Hepatocyte (in vitro differentiated cells): ENCODE results near the gene ERC2. TPM values are rescaled to one million over a fixed set of nuclear protein-coding genes. Genes with fewer than 3 reads are reported as not detected.

Experiments used
- DNase-seq: peaks from one replicate; pipeline ENCODE4 v3.0.0-alpha.2; 2016; ENCODE audit warnings: low spot score
- H2AFZ ChIP-seq: fragments of 200-600 bp; sonication (generic); 2 replicates; pipeline ENCODE4 v1.6.0; 2016; ENCODE audit warnings: antibody characterized with exemption, mild to moderate bottlenecking
- H3K27ac ChIP-seq: fragments of 200-600 bp; sonication (generic); 2 replicates; pipeline ENCODE4 v1.5.1; 2016; ENCODE audit warnings: mild to moderate bottlenecking
- H3K27me3 ChIP-seq: fragments of 200-600 bp; sonication (generic); 2 replicates; pipeline ENCODE4 v1.6.1; 2016
- H3K36me3 ChIP-seq: fragments of 200-600 bp; sonication (generic); replicated peaks from 2 replicates; pipeline ENCODE4 v1.5.1; 2016; ENCODE audit warnings: low read depth; ENCODE audit not compliant: insufficient read depth
- H3K4me1 ChIP-seq: fragments of 200-600 bp; sonication (generic); 2 replicates; pipeline ENCODE4 v1.5.1; 2016; ENCODE audit warnings: mild to moderate bottlenecking, moderate library complexity; ENCODE audit not compliant: insufficient read depth
- H3K4me2 ChIP-seq: fragments of 200-600 bp; sonication (generic); 2 replicates; pipeline ENCODE4 v1.6.0; 2016
- H3K4me3 ChIP-seq: fragments of 200-600 bp; sonication (generic); 2 replicates; pipeline ENCODE4 v1.5.1; 2016; ENCODE audit warnings: mild to moderate bottlenecking
- H3K79me2 ChIP-seq: fragments of 200-600 bp; sonication (generic); 2 replicates; pipeline ENCODE4 v1.6.0; 2017; ENCODE audit warnings: mild to moderate bottlenecking
- H3K9me2 ChIP-seq: fragments of 200-600 bp; sonication (generic); replicated peaks from 2 replicates; pipeline ENCODE4 v1.6.0; 2017; ENCODE audit warnings: mild to moderate bottlenecking; ENCODE audit not compliant: insufficient read depth
- H3K9me3 ChIP-seq: fragments of 200-600 bp; sonication (generic); 2 replicates; pipeline ENCODE4 v1.5.1; 2016; ENCODE audit warnings: low read depth, mild to moderate bottlenecking
- H4K20me1 ChIP-seq: fragments of 200-600 bp; sonication (generic); 2 replicates; pipeline ENCODE4 v1.6.0; 2016; ENCODE audit warnings: mild to moderate bottlenecking; ENCODE audit not compliant: insufficient read depth, poor library complexity, severe bottlenecking
- EZH2 ChIP-seq: fragments of 200-600 bp; sonication (generic); IDR thresholded peaks from 2 replicates; pipeline ENCODE4 v1.6.1; 2016; ENCODE audit warnings: antibody characterized with exemption, mild to moderate bottlenecking, borderline replicate concordance
- EZH2phosphoT487 ChIP-seq: fragments of 200-600 bp; sonication (generic); IDR thresholded peaks from one replicate; pipeline ENCODE4 v1.6.1; 2018; ENCODE audit warnings: antibody characterized with exemption, mild to moderate bottlenecking, low read depth, moderate library complexity; ENCODE audit not compliant: unreplicated experiment, severe bottlenecking
- WGBS: methylation state at CpG from one replicate; pipeline ENCODE4 v1.1.6; 2016; ENCODE audit warnings: low lambda C conversion rate; ENCODE audit errors: missing lambda C conversion rate; 5-methylcytosine and 5-hydroxymethylcytosine counted together
- polyA plus RNA-seq: library from polyadenylated mRNA; unstranded; fragments of >200 nt; fragmentation: Nextera tagmentation; extraction: Ambion mirVana; gene quantifications from 2 replicates; pipeline ENCODE4 v1.2.1, GENCODE V29; 2016
- total RNA-seq: library from RNA; depleted of rRNA; stranded (reverse); fragments of >200 nt; gene quantifications from 2 replicates; pipeline ENCODE4 v1.2.3, GENCODE V29; 2014
- TF ChIP-seq, protein P1 (sequence below): fragments of 200-600 bp; sonication (generic); IDR thresholded peaks from 2 replicates; pipeline ENCODE4 v1.5.1; 2016; ENCODE audit warnings: antibody characterized with exemption, mild to moderate bottlenecking; ENCODE audit not compliant: poor library complexity

Gene ERC2
- total and polyA plus RNA-seq, 2 experiments from 2014 or later, result 1.2 to 5.3 TPM

DNA sequence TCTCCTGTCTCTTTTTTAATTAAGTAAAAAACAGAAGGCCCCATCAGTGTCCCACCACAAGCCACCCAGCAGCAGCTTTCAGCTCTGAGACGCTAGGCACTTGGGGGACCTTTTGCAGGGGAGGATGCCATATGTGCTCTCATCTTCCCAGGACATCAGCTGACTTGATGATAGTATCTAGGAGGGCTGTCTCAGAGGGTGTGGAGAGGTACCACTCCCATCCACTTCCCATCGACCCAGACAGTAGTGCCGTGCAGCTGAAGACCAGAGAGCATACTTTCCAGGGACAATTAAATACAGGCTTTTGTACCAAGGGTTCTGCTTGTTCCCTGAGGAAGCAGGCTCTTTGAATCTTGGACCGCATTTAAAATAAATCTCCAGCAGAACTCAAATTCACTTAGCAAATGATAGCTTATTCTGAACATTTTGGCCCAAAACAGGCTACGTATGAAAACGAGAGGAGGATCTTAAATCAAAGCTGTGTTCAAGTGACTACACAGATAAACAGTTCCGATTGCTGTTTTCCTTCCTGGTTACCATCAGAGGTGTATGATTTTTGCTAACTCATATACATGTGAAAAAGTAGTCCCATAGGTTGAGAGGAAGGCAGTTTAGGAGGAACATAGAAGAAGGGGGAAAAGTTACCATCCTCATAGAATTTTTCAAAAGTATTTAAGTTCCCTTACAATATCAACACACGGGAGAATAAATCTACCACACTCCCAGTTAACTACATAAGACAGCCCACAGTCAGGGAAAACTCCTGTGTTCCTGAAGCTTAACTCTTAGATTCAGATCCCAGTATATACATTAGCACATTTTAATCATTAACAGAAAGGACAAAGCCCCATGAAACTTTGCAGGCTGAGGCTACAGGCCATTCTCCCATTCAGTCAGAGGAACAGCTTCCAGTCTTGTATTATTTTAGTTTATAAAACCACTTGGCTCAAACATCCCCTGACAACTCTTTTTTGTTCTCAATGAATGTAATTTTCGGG is 990.7 kb downstream of the ERC2 start:
- TF ChIP-seq EZH2 (no peak), EZH2phosphoT487 (no peak)
- TF ChIP-seq, protein P1, sequence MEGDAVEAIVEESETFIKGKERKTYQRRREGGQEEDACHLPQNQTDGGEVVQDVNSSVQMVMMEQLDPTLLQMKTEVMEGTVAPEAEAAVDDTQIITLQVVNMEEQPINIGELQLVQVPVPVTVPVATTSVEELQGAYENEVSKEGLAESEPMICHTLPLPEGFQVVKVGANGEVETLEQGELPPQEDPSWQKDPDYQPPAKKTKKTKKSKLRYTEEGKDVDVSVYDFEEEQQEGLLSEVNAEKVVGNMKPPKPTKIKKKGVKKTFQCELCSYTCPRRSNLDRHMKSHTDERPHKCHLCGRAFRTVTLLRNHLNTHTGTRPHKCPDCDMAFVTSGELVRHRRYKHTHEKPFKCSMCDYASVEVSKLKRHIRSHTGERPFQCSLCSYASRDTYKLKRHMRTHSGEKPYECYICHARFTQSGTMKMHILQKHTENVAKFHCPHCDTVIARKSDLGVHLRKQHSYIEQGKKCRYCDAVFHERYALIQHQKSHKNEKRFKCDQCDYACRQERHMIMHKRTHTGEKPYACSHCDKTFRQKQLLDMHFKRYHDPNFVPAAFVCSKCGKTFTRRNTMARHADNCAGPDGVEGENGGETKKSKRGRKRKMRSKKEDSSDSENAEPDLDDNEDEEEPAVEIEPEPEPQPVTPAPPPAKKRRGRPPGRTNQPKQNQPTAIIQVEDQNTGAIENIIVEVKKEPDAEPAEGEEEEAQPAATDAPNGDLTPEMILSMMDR, result no peak
- no peaks in the 10 kb centered on the region for H3K27me3 ChIP-seq
- H3K9me3 ChIP-seq, result no peaks in the 10 kb centered on the region
- H2AFZ ChIP-seq, result no peak overlapping the region
- no peak for DNase-seq
- H3K4me3 ChIP-seq, result peak overlapping the region; percentile 14
- no peaks in the 10 kb centered on the region for H3K4me1 ChIP-seq
- no peaks in the 10 kb centered on the region for H3K36me3 ChIP-seq
- H4K20me1 ChIP-seq, result peaks cover 3% of the 10 kb centered on the region
- no peaks in the 10 kb centered on the region for H3K9me2 ChIP-seq
- H3K4me2 ChIP-seq, result peak overlapping the region; percentile 85
- 56% methylated on average over 9 of the region's 9 CpGs for WGBS
- H3K79me2 ChIP-seq, result peaks cover 90% of the 10 kb centered on the region
- peak overlapping the region; percentile 98 for H3K27ac ChIP-seq

GRCh38 chr3:55476515-55476914 is 991.8 kb downstream of the ERC2 start:
- Histone ChIP-seq H3K9me3 (no peaks in the 10 kb centered on the region), H3K4me1 (no peaks in the 10 kb centered on the region), H3K4me3 (no peak overlapping the region), H3K79me2 (peaks cover 90% of the 10 kb centered on the region), H3K9me2 (no peaks in the 10 kb centered on the region), H2AFZ (no peak overlapping the region), H3K27ac (peak overlapping the region; percentile 98), H3K27me3 (no peaks in the 10 kb centered on the region), H3K36me3 (no peaks in the 10 kb centered on the region), H3K4me2 (peak overlapping the region; percentile 85), H4K20me1 (peaks cover 3% of the 10 kb centered on the region)
- WGBS, result 65% methylated on average over 3 of the region's 3 CpGs
- TF ChIP-seq EZH2phosphoT487 (no peak), EZH2 (no peak)
- TF ChIP-seq, protein P1, result no peak
- DNase-seq, result no peak

DNA sequence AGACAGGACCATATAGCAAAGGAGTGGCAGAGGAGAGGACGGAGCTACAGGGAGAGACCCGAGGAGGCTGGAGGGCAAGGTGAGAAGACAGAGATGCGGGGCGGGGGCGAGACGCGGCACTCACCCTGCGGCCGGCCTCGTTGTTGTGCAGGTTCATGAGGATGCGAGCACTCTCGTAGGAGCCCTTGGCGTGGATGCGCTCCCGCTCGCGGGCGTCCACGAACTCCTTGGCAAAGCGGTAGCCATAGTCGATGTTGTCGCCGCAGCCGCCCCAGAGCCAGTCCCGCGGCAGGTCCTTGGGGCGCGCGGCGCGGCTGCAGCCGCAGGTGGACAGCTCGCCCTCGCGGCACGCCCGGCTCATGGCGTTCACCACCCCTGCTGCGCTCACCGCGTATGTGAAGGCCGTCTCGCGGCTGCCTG is 994.0 kb downstream of the ERC2 start:
- H4K20me1 ChIP-seq, result peaks cover 7% of the 10 kb centered on the region
- no peak for DNase-seq
- peak overlapping the region; percentile 70 for H3K27ac ChIP-seq
- no peaks in the 10 kb centered on the region for H3K9me2 ChIP-seq
- H2AFZ ChIP-seq, result no peak overlapping the region
- H3K79me2 ChIP-seq, result peaks cover 75% of the 10 kb centered on the region
- WGBS, result 73% methylated on average over 40 of the region's 44 CpGs
- no peaks in the 10 kb centered on the region for H3K4me1 ChIP-seq
- H3K36me3 ChIP-seq, result no peaks in the 10 kb centered on the region
- TF ChIP-seq, protein P1, result no peak
- no peak for TF ChIP-seq EZH2
- no peak for TF ChIP-seq EZH2phosphoT487
- H3K4me3 ChIP-seq, result no peak overlapping the region
- no peaks in the 10 kb centered on the region for H3K9me3 ChIP-seq
- peak overlapping the region; percentile 59 for H3K4me2 ChIP-seq
- H3K27me3 ChIP-seq, result no peaks in the 10 kb centered on the region
